HepG2 (cell line): ENCODE results near the gene KRTAP3-1.

Experiments
- ATF3 ChIP-seq: sonication (generic); formaldehyde crosslinking; IDR thresholded peaks from 2 replicates; pipeline ENCODE4 v1.4.0; 2020; ENCODE audit warnings: missing genetic modification reagents
- CERS6 ChIP-seq: sonication (generic); formaldehyde crosslinking; IDR thresholded peaks from 2 replicates; pipeline ENCODE4 v1.5.0; 2020; ENCODE audit warnings: missing genetic modification reagents
- CHCHD3 ChIP-seq: sonication (generic); formaldehyde crosslinking; IDR thresholded peaks from 2 replicates; pipeline ENCODE4 v1.8.0; 2022; ENCODE audit warnings: mild to moderate bottlenecking, missing genetic modification reagents, moderate library complexity
- CTCF ChIP-seq: sonication (generic); formaldehyde crosslinking; IDR thresholded peaks from 2 replicates; pipeline ENCODE4 v1.5.0; 2020; ENCODE audit warnings: mild to moderate bottlenecking, missing genetic modification reagents, moderate library complexity
- DR1 ChIP-seq: sonication (generic); formaldehyde crosslinking; IDR thresholded peaks from 2 replicates; pipeline ENCODE4 v1.8.0; 2021; ENCODE audit warnings: mild to moderate bottlenecking, missing genetic modification reagents, inconsistent platforms
- POLR2A ChIP-seq, 2 experiments: IDR thresholded peaks; 2 replicates each; pipeline ENCODE4 v1.6.1; 2011; ENCODE audit warnings: low read depth in 2 of 2, low read length in 2 of 2, mild to moderate bottlenecking in 1 of 2, moderate library complexity in 1 of 2; ENCODE audit not compliant: insufficient read depth in 1 of 2
- ZNF12 ChIP-seq: sonication (generic); formaldehyde crosslinking; IDR thresholded peaks from 2 replicates; pipeline ENCODE4 v1.5.0; 2020; ENCODE audit warnings: missing genetic modification reagents

GRCh38 chr17:41048441-41048840, 39.5 kb upstream of the KRTAP3-1 start:
- TF ChIP-seq CERS6 (CRISPR knock-in tag), result no peak
- TF ChIP-seq CHCHD3, result no peak
- no peak for TF ChIP-seq ZNF12
- TF ChIP-seq POLR2A (IDR thresholded peaks at IDR 0.05; ENCODE audit: insufficient read depth in 1 of 2, low read depth in 2 of 2, low read length in 2 of 2), result no peak
- no peak for TF ChIP-seq DR1 (CRISPR knock-in tag)
- TF ChIP-seq CTCF (CRISPR knock-in tag), result no peak
- no peak for TF ChIP-seq ATF3 (CRISPR knock-in tag)
